ENCODE measurements around the gene CFB.

DNA sequence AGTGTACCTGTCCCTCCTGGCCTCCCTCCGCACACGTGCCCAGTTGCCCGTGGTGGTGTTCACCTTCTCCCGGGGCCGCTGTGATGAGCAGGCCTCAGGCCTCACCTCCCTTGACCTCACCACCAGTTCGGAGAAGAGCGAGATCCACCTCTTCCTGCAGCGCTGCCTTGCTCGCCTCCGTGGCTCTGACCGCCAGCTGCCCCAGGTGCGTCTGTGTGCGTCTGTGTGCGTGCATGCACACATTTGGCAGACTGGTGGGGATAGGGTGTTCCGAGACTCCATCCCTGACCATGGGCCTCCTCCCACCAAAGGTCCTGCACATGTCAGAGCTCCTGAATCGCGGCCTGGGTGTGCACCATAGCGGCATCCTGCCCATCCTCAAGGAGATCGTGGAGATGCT lies 18.0 kb downstream of the CFB start:
- TF ChIP-seq, protein P1, sequence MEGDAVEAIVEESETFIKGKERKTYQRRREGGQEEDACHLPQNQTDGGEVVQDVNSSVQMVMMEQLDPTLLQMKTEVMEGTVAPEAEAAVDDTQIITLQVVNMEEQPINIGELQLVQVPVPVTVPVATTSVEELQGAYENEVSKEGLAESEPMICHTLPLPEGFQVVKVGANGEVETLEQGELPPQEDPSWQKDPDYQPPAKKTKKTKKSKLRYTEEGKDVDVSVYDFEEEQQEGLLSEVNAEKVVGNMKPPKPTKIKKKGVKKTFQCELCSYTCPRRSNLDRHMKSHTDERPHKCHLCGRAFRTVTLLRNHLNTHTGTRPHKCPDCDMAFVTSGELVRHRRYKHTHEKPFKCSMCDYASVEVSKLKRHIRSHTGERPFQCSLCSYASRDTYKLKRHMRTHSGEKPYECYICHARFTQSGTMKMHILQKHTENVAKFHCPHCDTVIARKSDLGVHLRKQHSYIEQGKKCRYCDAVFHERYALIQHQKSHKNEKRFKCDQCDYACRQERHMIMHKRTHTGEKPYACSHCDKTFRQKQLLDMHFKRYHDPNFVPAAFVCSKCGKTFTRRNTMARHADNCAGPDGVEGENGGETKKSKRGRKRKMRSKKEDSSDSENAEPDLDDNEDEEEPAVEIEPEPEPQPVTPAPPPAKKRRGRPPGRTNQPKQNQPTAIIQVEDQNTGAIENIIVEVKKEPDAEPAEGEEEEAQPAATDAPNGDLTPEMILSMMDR (optimal IDR thresholded peaks at IDR 0.05 in 1 of 3, IDR thresholded peaks at IDR 0.05 in 1 of 3, conservative IDR thresholded peaks at IDR 0.05 in 1 of 3; ENCODE audit: extremely low read depth in 1 of 3, insufficient read depth in 2 of 3, low read length in 3 of 3) = no peak
- no peak for TF ChIP-seq EZH2 (IDR thresholded peaks at IDR 0.05; ENCODE audit: low read length)
